HG02840 (cell line): ENCODE results near the gene GPR176.
"Not testable (repeated sequence)": the region's sequence is repeated elsewhere in the genome, so short reads cannot be mapped to it uniquely, and the experiment has no call there.

Experiments
- ATAC-seq: cut with Tn5 transposase; IDR thresholded peaks from one replicate; pipeline ENCODE4 v1.9.1; 2021; ENCODE audit warnings: mild to moderate bottlenecking, moderate library complexity, moderate number of reproducible peaks; ENCODE audit not compliant: unreplicated experiment, low FRiP score

Gene GPR176

DNA sequence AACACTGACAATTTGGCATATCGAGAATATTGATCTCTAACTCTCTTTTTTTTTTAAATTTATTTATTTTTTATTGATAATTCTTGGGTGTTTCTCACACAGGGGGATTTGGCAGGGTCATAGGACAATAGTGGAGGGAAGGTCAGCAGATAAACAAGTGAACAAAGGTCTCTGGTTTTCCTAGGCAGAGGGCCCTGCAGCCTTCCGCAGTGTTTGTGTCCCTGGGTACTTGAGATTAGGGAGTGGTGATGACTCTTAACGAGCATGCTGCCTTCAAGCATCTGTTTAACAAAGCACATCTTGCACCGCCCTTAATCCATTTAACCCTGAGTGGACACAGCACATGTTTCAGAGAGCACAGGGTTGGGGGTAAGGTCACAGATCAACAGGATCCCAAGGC lies 27.0 kb downstream of the GPR176 start:
- ATAC-seq: not testable (repeated sequence)

DNA sequence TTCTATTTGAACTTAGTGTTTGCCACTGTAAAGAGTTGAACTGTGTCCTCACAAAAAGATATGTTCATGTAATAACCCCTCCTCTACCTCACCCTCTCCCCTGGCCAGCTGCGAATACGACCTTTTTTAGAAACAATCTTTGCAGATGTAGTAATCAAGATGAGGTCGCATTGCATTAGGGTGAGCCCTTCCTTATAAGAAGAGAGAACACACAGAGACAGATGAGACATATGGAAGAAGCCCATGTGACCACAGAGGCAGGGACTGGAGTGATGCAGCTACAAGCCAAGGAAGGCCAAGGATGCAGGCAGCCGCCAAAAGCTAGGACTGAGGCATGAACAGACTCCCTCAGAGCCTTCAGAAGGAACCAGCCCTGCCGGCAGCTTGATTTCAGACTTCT lies 27.6 kb downstream of the GPR176 start:
- ATAC-seq: no peak

DNA sequence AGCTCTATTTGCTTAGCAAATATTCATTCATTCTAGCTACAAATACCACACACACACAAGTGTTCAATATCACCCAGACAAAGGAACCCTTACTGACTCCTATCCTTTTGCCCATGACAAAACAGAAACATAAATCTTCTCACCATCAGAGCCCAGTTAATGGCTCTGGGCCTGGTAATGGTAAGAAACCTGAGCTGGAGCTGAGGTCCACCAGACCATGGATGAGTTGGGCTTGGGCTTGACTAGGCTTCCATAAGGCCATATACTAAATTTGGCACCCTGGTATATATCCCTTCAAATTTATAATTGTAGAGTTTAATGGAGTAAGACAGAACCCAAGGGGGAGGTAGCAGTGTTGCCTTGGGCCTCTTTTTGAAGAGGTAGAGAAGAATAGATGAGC lies 29.4 kb downstream of the GPR176 start:
- no peak for ATAC-seq

GRCh38 chr15:39889601-39890000 lies 30.5 kb downstream of the GPR176 start:
- ATAC-seq: no peak

DNA sequence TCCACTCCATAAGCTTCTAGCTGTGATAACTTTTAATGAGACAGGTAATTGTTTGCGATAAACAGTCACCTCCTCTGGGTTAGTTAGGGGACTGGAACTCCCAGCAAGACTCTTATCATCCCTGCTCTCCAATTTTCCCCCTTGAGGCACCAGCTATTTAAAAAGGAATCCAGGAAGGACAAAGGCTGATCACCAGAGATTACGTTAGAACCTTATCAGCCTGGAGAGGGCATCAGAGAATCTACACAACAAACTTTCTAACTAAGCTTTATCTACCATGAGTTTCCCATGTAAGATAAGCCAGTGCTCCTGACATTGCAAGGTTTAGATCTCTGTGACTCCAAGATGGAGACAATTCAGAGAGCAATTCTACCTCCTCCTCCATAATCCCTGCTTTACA lies 31.3 kb downstream of the GPR176 start:
- no peak for ATAC-seq

DNA sequence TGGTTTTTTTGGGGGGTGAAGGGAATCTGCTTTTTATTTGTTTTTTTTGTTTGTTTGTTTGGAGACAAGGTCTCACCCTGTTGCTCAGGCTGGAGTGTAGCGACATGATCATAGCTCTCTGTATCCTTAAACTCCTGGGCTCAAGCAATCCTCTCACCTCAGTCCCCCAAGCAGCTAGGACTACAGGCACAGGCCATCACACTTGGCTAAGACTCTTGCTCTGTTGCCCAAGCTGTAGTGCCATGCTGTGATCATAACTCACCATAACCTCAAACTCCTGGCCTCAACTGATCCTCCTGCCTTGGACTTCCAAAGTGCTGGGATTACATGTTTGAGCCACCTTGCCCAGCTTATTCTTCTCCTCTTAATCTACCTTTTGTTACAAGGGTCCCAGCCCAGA lies 31.8 kb downstream of the GPR176 start:
- ATAC-seq: no peak

- no peak for ATAC-seq
Observed at GRCh38 chr15:39887832-39888231, 32.2 kb downstream of the GPR176 start.

DNA sequence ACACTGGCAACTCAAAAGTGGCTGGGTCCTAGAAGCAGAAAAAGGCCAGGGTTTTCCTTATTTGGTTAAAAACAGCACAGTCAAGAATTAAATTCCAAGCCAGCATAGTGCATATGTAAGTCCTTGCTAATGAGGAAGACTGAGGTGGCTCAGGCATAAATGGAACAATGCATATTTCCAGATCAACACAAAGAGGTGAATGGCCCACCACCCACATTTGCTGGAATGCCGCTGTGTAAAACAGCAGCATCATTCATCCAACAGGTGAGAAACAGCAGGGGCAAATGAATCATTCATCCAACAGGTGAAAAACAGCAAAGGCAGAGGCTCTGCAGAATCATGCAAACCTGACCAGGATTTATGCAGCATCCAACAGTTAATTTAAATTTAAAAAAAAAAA lies 32.9 kb downstream of the GPR176 start:
- ATAC-seq: no peak

- no peak for ATAC-seq
Observed at GRCh38 chr15:39886418-39886817, 33.6 kb downstream of the GPR176 start.

DNA sequence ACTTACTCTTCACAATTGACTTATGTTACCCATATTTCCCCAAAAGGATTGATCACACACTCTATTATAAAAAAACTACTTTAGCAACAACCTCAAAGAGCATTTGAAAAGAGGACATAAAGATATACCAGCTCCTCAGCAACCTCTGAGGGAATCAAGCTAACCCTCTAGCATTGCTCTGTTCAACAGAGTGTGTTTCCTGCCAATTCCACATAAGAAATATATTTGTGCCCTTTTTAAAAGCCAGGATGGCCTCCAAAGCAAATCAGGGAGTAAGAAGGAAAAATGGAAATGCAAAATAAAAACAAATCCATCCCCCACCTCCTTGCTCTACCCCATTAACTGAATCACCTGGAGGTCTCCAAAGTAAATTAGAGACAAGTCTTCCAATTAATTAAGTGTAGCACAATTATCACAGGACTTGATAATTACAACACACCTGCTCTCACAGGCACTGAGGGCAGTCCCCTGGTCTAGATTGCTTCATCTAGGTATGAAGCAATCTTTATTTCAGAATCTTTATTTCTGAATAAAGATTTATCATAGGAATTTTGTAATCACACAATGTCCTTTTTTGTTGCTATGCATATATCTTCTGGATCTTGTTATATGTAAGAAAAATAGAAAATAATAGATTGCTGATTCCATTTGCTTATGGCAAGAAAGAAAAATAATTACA lies 34.8 kb downstream of the GPR176 start:
- ATAC-seq: no peak

- ATAC-seq: no peak
Observed at GRCh38 chr15:39884351-39884750, 35.7 kb downstream of the GPR176 start.

DNA sequence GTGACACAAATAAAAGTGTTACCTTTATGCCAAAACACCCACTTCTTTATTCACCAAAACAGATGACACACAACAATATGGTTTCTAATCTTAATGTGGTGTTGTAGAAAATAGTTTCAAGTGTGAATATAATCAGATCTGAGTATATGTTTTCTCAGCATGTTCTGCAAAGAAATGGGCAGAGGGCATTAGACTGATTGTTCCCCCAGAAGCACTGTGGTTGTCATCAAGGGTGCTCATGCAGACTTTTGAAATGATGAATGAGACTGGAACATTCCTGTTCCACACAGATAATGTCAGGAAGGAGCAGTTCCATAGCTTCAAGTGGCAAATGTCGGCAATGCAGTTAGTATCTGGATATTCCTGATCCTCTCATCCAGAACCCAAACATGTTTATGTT lies 37.5 kb downstream of the GPR176 start:
- no peak for ATAC-seq

- ATAC-seq: no peak
Observed at GRCh38 chr15:39881790-39882189, 38.3 kb downstream of the GPR176 start.

- ATAC-seq: no peak
Observed at GRCh38 chr15:39880718-39881387, 39.2 kb downstream of the GPR176 start.

DNA sequence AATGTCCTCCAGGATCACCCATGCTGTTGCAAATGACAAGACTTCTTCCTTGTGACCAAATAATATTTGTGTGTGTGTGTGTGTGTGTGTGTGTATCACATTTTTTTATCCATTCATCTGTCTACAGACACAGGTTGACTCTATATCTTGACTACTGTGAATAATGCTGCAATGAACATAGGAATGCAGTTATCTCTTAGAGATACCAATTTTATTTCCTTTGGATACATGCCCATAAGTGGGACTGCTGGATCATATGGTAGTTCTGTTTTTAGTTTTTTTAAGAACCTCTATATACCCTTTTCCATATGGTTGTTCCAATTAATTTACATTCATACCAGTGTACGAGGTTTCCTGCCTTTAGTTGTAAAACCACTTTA lies 41.7 kb downstream of the GPR176 start:
- no peak for ATAC-seq

DNA sequence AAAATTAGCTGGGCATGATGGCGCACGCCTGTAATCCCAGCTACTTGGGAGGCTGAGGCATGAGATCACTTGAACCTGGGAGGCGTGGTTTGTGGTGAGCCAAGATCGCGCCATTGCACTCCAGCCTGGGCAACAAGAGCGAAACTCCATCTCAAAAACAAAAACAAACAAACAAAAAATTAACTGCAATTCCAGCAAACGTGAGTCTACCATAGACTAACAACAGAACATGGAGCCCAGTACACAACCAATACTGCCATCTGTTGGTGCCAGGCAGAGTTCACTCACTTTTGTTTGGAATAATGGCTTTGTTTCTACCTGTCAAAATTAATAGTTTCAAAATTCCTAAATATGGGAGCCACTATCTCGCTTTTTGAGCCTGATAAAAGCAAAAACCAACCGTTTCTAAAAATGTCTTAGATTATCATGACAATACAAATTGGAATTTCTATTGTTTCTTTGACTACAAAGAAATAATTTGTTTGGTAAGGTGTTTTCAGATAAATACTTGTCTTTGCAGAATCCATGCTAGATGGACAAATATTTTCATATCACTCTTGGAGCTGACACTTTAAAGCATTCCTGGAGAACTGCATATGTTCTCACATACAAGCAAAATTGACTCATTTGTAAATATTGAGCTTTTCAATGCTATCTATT lies 45.0 kb downstream of the GPR176 start:
- ATAC-seq: no peak

- no peak for ATAC-seq
Observed at GRCh38 chr15:39873978-39874377, 46.1 kb downstream of the GPR176 start.

GRCh38 chr15:39870537-39870936 lies 49.5 kb downstream of the GPR176 start:
- ATAC-seq: no peak

DNA sequence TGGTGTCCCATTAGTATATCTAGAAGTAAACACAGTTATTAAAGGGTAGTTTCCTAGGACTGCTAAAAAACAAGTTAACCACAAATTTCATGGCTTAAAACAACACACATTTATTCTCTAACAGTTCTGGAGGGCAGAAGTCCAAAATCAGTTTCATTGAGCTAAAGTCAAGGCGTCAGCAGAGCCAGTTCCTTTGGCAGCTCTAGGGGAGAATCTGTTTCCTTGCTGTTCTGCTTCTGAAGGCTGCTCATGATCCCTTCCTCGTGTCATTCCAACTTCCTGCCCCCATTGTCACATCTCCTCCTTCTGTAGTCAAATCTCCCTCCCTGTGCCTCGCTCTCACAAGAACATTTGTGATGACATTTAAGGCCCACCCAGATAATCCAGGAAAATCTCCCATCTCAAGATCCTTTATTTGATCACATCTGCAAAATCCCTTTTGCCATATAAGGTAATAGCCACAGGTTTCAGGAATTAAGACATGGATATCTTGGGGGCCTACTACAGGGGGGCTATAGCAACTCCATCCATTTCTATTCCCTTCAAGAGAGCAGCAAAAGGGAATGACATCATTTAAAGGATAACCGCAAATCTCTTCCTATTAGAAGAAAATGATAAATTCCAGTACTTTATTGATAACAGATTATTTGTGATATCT lies 50.1 kb downstream of the GPR176 start:
- no peak for ATAC-seq

DNA sequence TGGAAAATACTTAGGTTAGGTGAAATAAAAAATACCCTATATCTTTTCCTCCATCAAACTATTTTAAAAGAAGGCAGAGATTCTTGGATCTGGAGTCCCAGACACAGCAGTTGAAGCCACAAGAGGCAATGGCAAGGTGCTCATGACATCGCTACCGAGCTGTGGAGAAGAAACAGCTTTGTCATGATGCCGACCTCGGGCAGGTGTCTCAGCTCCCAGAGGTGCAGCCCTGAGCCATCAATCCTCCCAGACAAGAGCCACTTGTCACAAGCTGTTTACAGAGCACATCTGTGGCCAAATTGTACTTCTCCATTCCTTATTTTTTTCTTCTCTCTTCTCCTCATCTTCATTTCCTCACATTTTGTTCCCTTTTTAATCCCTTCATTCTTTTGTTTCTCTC lies 50.8 kb downstream of the GPR176 start:
- no peak for ATAC-seq

DNA sequence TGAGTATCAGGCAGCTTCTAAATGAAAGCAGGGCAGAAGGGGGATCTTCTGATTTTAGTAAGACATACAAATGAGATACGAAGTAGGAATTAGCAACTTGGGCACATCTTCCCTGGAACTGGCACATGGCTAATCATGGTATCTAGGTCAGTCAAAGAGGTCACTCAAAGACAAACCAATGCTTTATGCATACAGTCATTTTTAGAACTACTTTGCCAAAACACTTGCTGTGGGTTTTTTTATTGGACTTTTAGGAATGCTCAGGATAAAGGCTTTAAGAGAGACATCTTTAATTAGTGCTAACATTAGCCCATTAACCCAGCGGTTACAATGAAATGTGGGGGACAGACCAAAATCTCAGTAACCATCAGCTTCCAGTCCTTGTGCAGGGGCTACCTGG lies 51.7 kb downstream of the GPR176 start:
- no peak for ATAC-seq
